Measurements from ENCODE around the gene PNPLA3.

The PNPLA3 gene

GRCh38 chr22:43924877-43925276, 1.3 kb downstream of the PNPLA3 start:
- no peak for DNase-seq (ENCODE audit: low spot score)

DNA sequence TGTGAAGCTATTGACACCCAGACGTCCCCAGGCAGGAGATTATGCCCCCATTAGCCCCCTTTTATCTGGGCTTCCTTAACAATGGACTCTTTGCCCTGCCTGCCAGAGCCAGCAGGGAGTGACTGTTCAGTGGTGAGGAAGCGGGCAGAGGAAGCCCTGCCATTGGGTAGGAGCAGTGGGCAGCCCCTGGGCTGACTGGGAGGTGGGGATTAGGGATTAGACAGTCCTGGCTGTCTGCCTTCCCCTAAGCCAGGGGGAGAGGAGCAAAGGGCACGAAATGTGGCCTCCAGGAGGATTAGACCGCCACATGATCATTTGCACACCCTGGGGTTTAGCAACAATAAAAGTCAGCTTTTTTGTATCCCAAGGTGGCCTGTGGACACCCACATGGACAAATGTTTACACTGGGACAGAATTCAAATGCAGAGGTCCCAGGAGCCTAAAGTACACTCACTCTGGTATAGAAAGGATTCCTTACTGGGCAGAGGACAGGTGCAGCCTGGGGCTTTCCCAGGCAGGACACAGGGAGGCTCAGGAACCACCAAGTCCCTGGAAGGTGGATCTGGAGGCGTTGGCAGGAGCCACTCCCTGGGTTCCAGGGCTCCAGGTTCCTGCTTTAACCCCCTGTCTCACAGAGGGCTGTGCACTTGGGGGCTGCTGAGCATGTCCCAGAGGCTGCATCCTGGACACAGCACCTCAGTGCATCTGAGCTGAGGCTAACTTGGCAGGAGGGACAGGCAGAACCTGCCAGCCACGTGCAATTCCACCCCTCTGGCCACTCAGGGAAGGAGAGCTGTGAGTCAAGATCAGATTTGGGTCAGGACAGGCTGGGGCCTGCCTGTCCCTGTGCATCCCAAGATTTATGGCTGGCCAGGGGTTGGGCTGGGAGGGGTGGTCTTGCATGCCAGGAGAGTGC, 2.1 kb downstream of the PNPLA3 start:
- no peak for DNase-seq (ENCODE audit: low spot score)

GRCh38 chr22:43926349-43926710, 2.7 kb downstream of the PNPLA3 start:
- DNase-seq (ENCODE audit: low spot score), result no peak

DNA sequence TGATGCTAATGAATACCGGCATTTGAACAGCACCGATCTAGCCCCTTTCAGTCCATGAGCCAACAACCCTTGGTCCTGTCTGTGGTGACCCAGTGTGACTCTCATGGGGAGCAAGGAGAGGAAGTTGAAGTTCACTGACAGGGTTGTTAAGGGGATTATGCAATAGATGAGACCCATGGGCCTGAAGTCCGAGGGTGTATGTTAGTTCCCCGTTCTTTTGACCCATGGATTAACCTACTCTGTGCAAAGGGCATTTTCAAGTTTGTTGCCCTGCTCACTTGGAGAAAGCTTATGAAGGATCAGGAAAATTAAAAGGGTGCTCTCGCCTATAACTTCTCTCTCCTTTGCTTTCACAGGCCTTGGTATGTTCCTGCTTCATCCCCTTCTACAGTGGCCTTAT, 4.9 kb downstream of the PNPLA3 start:
- no peak for DNase-seq (ENCODE audit: low spot score)

GRCh38 chr22:43928908-43929307, 5.3 kb downstream of the PNPLA3 start:
- DNase-seq (ENCODE audit: low spot score), result no peak

DNA sequence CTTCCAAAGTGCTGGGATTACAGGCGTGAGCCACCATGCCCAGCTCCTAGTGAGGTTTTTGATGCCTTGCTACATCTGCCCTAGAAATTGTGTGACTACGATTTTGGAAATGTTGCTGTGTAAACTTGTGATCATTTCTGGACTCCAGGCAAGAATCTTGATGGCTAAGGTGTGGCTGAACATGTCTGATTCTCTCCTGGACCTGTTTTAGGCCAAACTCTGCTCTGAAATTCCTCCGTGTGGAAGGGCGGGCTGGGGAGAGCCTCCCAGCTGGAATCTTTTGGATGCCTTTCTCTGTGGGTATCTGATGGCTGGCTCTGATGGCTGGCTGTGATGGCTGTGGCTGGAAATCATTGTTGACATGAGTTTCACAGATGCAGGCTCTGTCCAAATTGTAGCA, 8.2 kb downstream of the PNPLA3 start:
- no peak for DNase-seq (ENCODE audit: low spot score)

- no peak for DNase-seq (ENCODE audit: low spot score)
These were observed 17.8 kb downstream of the PNPLA3 start for GRCh38 chr22:43941449-43941848.

GRCh38 chr22:43944670-43945430, 21.2 kb downstream of the PNPLA3 start:
- no peak for DNase-seq (ENCODE audit: low spot score)

DNA sequence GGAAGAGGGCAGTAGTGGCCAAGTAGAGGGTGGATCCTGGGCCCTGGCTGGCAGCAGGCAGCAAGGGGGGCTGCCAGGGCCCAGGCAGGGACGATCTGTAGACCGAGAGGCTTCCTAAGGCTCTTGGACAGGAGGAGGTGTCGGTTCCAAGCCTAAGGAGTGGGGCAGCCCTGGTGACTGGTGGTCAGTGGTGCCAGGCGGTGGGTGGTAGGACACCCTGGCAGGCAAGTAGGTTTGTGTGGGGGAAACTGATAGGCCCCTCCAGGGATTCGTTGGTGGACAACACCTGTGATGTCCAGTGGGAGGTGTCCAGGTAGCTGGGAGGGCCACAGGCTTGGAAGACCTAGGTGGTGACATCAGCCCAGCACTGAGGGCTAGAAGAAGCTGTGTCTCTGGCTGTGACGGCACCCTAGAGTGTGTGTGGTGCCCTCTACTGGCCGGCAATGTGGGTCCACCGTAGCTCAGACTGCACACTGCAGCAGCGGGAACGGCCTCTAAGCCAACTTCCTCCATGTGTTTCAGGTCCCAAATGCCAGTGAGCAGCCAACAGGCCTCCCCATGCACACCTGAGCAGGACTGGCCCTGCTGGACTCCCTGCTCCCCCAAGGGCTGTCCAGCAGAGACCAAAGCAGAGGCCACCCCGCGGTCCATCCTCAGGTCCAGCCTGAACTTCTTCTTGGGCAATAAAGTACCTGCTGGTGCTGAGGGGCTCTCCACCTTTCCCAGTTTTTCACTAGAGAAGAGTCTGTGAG, 22.2 kb downstream of the PNPLA3 start:
- DNase-seq (ENCODE audit: low spot score), result peak; percentile 56

DNA sequence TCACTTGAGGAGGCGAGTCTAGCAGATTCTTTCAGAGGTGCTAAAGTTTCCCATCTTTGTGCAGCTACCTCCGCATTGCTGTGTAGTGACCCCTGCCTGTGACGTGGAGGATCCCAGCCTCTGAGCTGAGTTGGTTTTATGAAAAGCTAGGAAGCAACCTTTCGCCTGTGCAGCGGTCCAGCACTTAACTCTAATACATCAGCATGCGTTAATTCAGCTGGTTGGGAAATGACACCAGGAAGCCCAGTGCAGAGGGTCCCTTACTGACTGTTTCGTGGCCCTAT, 22.7 kb downstream of the PNPLA3 start:
- DNase-seq (ENCODE audit: low spot score), result no peak

- no peak for DNase-seq (ENCODE audit: low spot score)
These were observed 25.3 kb downstream of the PNPLA3 start for GRCh38 chr22:43948836-43949406.

GRCh38 chr22:43951391-43951790, 27.8 kb downstream of the PNPLA3 start:
- DNase-seq (ENCODE audit: low spot score), result no peak

- no peak for DNase-seq (ENCODE audit: low spot score)
These were observed 28.4 kb downstream of the PNPLA3 start for GRCh38 chr22:43951966-43952365.

- no peak for DNase-seq (ENCODE audit: low spot score)
These were observed 30.6 kb downstream of the PNPLA3 start for GRCh38 chr22:43953988-43954785.

DNA sequence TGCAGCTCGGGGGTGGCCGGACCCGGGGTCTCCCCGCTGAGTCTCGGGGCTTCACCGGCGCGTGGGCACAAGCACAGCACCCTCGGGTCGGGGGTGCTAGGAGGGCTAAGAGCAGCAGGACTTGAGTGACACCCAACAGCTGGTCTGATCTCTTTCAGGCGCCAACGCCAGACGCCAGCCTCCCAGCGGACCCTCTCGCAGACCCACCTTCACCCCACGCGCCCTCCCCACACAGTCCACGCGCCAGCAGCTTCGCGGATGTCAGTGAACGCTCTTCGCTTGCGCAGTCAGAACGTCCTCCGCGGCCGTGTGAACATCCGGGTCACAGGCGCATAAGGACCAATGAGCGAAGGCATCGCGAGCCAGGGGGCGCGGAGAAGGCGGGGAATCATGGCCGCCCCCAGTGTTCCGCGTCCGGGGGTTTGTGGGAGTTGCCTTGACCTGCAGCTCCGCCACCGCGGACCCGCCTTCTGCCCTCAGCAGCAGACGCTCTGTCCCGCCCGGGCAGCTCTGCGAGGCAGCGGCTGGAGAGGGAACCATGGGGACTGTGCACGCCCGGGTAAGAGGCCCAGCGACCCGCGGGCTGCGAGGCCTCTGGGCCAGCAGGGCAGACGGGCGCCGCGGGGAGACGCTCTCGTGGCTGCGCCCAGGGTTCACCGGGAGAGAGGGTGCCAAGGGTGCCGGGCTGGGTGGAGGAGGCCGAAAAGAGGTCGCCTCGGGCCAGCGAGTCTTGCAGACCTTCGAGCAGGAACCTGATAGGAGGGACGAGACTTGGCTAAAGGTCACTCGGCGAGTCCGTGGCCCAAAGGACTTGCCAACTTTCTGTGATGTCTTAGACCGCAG, 31.7 kb downstream of the PNPLA3 start, which contains the start of gene SAMM50:
Gene SAMM50, plus strand, starts transcription at position 403 of the 843 bp plus-strand sequence. Its CDS starts 136 bp downstream, at position 539.
- peak; percentile 95 for DNase-seq (ENCODE audit: low spot score)

- DNase-seq (ENCODE audit: low spot score), result no peak
These were observed 32.5 kb downstream of the PNPLA3 start for GRCh38 chr22:43955883-43956782.

- no peak for DNase-seq (ENCODE audit: low spot score)
These were observed 33.3 kb downstream of the PNPLA3 start for GRCh38 chr22:43956805-43957463.

- DNase-seq (ENCODE audit: low spot score), result no peak
These were observed 34.3 kb downstream of the PNPLA3 start for GRCh38 chr22:43957871-43958270.

GRCh38 chr22:43964314-43964857, 40.8 kb downstream of the PNPLA3 start:
- DNase-seq (ENCODE audit: low spot score), result no peak
